Right lobe of liver (tissue), 6 donors: ENCODE results near the gene GRIK2. TPM values are rescaled to one million over a fixed set of nuclear protein-coding genes. Genes with fewer than 3 reads are reported as not detected.

Experiments used
- ATAC-seq, 4 donors: fragments of 200-7000 bp; cut with Tn5 transposase; one replicate each; pipeline ENCODE4 v1.9.1; 2020; ENCODE audit warnings: mild to moderate bottlenecking in 4 of 4, moderate library complexity in 4 of 4
- DNase-seq, 3 donors: peaks; one replicate each; pipeline ENCODE4 v3.0.0-alpha.2; 2020
- H3K27ac ChIP-seq, 3 donors: fragments of 200-600 bp; one replicate each; pipeline ENCODE4 v1.8.0; 2022
- H3K27me3 ChIP-seq, 2 donors: fragments of 200-600 bp; one replicate each; pipeline ENCODE4 v1.8.0; 2022
- H3K36me3 ChIP-seq, 4 donors: fragments of 200-600 bp; sonication (generic) in 1 of 4; one replicate each; pipeline versions ENCODE4 v1.5.1 to v1.8.0; 2017 to 2022; ENCODE audit warnings: control low read depth in 1 of 4
- H3K4me1 ChIP-seq, 4 donors: fragments of 200-600 bp; sonication (generic) in 1 of 4; one replicate each; pipeline versions ENCODE4 v1.5.1 to v1.8.0; 2017 to 2022; ENCODE audit warnings: control low read depth in 1 of 4
- H3K4me3 ChIP-seq, 3 donors: fragments of 200-600 bp; one replicate each; pipeline ENCODE4 v1.8.0; 2022
- H3K9me3 ChIP-seq, 4 donors: fragments of 200-600 bp; sonication (generic) in 1 of 4; one replicate each; pipeline versions ENCODE4 v1.5.1 to v1.8.0; 2017 to 2022; ENCODE audit warnings: control low read depth in 1 of 4
- POLR2A ChIP-seq: fragments of 450-650 bp; IDR thresholded peaks from one replicate; pipeline ENCODE4 v1.6.1; 2017; ENCODE audit warnings: antibody characterized with exemption, mild to moderate bottlenecking
- WGBS: methylation state at CpG from one replicate; pipeline ENCODE4 v1.1.6; 2018; ENCODE audit warnings: low coverage, low lambda C conversion rate; ENCODE audit not compliant: insufficient coverage; ENCODE audit errors: missing lambda C conversion rate; 5-methylcytosine and 5-hydroxymethylcytosine counted together
- intact Hi-C, 2 donors: fragments of 100-400 bp; cut with DNase I; formaldehyde crosslinking; loops; one replicate each; pipeline versions ENCODE4 v1.11.2 to v1.14.1; 2022
- total RNA-seq, 6 experiments: library from RNA; depleted of rRNA in 2 of 6; stranded (reverse); fragments of >200 nt in 2 of 6; fragmentation: NEBNext Ultra II Directional in 3 of 6; extraction: Animal tissue kit (Norgen Biotek cat#: 25700) in 3 of 6; gene quantifications; one replicate each; pipeline versions ENCODE4 v1.1.0 to v1.2.4, GENCODE V29; 2016 to 2023
- TF ChIP-seq, protein P1 (sequence below), 4 donors: fragments of 200-600 bp in 3 of 4; fragments of 450-650 bp in 1 of 4; IDR thresholded peaks; one replicate each; pipeline versions ENCODE4 v1.5.1 to v1.8.0; 2016 to 2022; ENCODE audit warnings: antibody characterized with exemption in 4 of 4, mild to moderate bottlenecking in 2 of 4
- donor health status: DM: no; HTN: yes; CAD: no.
- donor health status: DM: no; HTN: no; CAD: no.
- donor health status: DM: no; HTN: no; CAD: no.
- donor health status: DM: no; HTN: yes; CAD: no.
- donor health status: DM: no; HTN: yes; CAD: no.

The GRIK2 gene
- total RNA-seq, 6 experiments from 2014 or later: 0.04 to 0.24 (median 0.09) TPM; not detected in 3

DNA sequence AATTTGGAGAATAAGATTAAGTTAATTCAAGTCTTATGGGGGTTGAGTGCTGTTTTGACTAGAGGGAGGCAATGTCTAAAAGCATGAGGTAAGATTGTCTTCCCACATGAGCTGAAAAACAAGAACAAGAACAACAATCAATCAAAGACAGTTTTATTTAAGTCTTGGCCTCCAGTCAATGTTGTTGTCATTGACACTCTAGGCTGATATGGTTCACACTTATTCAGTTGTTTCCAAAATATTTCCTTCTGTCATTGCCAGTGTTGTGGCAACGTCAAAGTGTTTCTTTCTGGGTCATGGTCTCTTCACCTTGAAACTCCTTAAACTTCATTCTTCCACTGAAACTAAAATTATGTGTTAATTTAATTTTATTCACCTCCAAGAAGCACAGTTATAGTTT, 72.4 kb downstream of the GRIK2 start:
- no peak for DNase-seq
- H3K27ac ChIP-seq: no peak overlapping the region
- no peaks in the 10 kb centered on the region for H3K9me3 ChIP-seq
- H3K27me3 ChIP-seq: no peaks in the 10 kb centered on the region
- H3K4me3 ChIP-seq: no peak overlapping the region
- ATAC-seq: no peak
- WGBS: 38% methylated on average over 1 of the region's 1 CpG
- TF ChIP-seq, protein P1, sequence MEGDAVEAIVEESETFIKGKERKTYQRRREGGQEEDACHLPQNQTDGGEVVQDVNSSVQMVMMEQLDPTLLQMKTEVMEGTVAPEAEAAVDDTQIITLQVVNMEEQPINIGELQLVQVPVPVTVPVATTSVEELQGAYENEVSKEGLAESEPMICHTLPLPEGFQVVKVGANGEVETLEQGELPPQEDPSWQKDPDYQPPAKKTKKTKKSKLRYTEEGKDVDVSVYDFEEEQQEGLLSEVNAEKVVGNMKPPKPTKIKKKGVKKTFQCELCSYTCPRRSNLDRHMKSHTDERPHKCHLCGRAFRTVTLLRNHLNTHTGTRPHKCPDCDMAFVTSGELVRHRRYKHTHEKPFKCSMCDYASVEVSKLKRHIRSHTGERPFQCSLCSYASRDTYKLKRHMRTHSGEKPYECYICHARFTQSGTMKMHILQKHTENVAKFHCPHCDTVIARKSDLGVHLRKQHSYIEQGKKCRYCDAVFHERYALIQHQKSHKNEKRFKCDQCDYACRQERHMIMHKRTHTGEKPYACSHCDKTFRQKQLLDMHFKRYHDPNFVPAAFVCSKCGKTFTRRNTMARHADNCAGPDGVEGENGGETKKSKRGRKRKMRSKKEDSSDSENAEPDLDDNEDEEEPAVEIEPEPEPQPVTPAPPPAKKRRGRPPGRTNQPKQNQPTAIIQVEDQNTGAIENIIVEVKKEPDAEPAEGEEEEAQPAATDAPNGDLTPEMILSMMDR (IDR thresholded peaks at IDR 0.05): no peak
- no peak for TF ChIP-seq POLR2A
- intact Hi-C loops: no loop called here
- no peaks in the 10 kb centered on the region for H3K36me3 ChIP-seq
- H3K4me1 ChIP-seq: no peaks in the 10 kb centered on the region

DNA sequence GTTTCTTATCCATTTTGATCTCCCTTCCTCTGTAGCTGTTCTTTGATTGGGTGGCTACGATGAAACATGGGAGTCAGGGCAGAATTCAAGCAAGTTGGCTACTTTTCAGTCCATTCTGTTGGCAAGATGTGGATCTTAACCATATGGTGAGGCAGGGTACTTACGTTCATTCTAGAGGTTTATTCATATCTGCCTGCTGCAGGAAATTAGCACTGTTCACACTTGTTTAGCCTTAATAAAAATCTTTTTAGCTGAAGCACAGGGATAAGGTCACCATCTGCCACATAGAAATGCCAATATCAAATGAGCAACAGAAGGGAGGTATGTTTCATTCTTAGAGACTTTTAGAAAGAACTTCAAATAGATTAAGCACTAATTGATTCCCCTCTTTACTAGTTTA, 83.9 kb downstream of the GRIK2 start:
- Histone ChIP-seq H3K4me1 (no peaks in the 10 kb centered on the region), H3K27me3 (no peaks in the 10 kb centered on the region), H3K9me3 (no peaks in the 10 kb centered on the region), H3K36me3 (no peaks in the 10 kb centered on the region), H3K4me3 (no peak overlapping the region), H3K27ac (no peak overlapping the region)
- WGBS: 38% methylated on average over 2 of the region's 2 CpGs
- no peak for DNase-seq
- ATAC-seq: no peak
- intact Hi-C loops: no loop called here
- no peak for TF ChIP-seq POLR2A
- TF ChIP-seq, protein P1 (IDR thresholded peaks at IDR 0.05): no peak

DNA sequence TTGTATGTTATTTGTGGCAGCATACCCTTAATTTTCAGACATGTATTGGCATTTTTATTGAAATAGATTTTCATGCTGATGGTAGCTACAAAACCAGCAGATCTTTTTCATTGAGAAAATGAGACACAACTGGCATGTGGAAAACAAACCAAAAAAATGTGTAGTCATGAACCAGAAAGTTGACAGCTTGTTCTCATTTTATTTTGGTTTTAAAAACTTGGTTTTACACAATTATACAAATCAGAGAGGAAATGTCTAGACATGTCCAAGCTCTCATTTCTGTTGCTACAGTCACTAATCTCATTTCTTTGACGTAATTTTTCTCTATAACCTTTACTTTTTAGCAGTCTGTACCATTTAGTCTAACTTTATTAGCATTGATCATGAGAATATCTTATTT, 85.4 kb downstream of the GRIK2 start:
- no peak overlapping the region for H3K4me3 ChIP-seq
- no peak for ATAC-seq
- H3K27ac ChIP-seq: no peak overlapping the region
- intact Hi-C loops: no loop called here
- WGBS: 45% methylated on average over 1 of the region's 1 CpG
- H3K27me3 ChIP-seq: no peaks in the 10 kb centered on the region
- H3K4me1 ChIP-seq: no peaks in the 10 kb centered on the region
- H3K36me3 ChIP-seq: no peaks in the 10 kb centered on the region
- no peak for DNase-seq
- no peak for TF ChIP-seq POLR2A
- TF ChIP-seq, protein P1 (IDR thresholded peaks at IDR 0.05): no peak
- no peaks in the 10 kb centered on the region for H3K9me3 ChIP-seq

DNA sequence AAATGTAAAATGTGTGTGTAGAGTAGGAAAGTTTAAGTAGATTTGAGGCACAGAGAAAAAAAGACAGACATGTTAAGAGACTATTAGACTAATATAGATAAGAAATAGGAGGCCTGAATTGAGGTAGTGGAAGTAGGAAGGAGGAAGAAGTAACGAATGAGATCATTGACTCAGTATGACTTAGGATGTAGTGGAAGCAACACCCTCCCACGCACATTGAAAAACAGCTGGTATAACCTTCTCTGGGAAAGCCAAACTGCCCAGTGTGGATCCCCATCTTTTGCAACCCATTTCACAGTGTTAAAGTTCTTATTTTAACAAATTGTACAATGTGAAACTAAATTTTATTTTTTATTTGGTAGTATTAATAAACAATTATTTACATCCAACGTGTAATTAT, 89.1 kb downstream of the GRIK2 start:
- Histone ChIP-seq H3K4me1 (no peaks in the 10 kb centered on the region), H3K9me3 (no peaks in the 10 kb centered on the region), H3K27ac (no peak overlapping the region), H3K27me3 (no peaks in the 10 kb centered on the region), H3K36me3 (no peaks in the 10 kb centered on the region), H3K4me3 (no peak overlapping the region)
- ATAC-seq (no peak), DNase-seq (no peak)
- no peak for TF ChIP-seq POLR2A
- TF ChIP-seq, protein P1 (IDR thresholded peaks at IDR 0.05): no peak
- 44% methylated on average over 3 of the region's 3 CpGs for WGBS
- intact Hi-C loops: no loop called here

DNA sequence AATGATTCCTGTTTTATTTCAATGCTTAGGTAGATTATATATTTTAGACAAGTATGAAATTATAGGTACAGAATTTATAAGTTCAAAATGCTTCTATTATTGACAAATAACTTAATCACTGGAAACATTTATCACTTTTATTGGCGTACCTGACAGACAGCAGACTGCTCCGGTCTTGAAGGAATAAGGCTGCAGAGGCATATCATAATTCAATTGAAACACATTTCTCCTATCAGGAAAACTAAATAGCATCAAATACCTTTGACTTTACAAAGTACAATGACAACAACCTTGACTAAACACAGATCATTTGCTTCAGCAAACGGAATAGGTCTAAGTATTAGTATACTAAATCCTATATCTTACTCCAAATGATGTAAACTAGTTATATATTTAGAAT, 91.3 kb downstream of the GRIK2 start:
- TF ChIP-seq POLR2A: no peak
- TF ChIP-seq, protein P1 (IDR thresholded peaks at IDR 0.05): no peak
- intact Hi-C loops: no loop called here
- H3K9me3 ChIP-seq: no peaks in the 10 kb centered on the region
- WGBS: 57% methylated on average over 3 of the region's 3 CpGs
- H3K4me3 ChIP-seq: no peak overlapping the region
- H3K27me3 ChIP-seq: no peaks in the 10 kb centered on the region
- no peak for ATAC-seq
- no peak for DNase-seq
- no peaks in the 10 kb centered on the region for H3K36me3 ChIP-seq
- no peaks in the 10 kb centered on the region for H3K4me1 ChIP-seq
- no peak overlapping the region for H3K27ac ChIP-seq
